Measurements from ENCODE around the gene RNF13. TPM values are rescaled to one million over a fixed set of nuclear protein-coding genes. Genes with fewer than 3 reads are reported as not detected.
"Not testable (repeated sequence)": the region's sequence is repeated elsewhere in the genome, so short reads cannot be mapped to it uniquely, and the experiment has no call there.

RNF13 gene
- total RNA-seq, 2 donors from 2014 or later = 48.8 to 56.0 TPM

- no peaks in the 10 kb centered on the region for H3K9me3 ChIP-seq
- TF ChIP-seq, protein P1, sequence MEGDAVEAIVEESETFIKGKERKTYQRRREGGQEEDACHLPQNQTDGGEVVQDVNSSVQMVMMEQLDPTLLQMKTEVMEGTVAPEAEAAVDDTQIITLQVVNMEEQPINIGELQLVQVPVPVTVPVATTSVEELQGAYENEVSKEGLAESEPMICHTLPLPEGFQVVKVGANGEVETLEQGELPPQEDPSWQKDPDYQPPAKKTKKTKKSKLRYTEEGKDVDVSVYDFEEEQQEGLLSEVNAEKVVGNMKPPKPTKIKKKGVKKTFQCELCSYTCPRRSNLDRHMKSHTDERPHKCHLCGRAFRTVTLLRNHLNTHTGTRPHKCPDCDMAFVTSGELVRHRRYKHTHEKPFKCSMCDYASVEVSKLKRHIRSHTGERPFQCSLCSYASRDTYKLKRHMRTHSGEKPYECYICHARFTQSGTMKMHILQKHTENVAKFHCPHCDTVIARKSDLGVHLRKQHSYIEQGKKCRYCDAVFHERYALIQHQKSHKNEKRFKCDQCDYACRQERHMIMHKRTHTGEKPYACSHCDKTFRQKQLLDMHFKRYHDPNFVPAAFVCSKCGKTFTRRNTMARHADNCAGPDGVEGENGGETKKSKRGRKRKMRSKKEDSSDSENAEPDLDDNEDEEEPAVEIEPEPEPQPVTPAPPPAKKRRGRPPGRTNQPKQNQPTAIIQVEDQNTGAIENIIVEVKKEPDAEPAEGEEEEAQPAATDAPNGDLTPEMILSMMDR (IDR thresholded peaks at IDR 0.05) = no peak
- H3K4me1 ChIP-seq = no peaks in the 10 kb centered on the region
- no peaks in the 10 kb centered on the region for H3K27me3 ChIP-seq
- no peak overlapping the region for H3K27ac ChIP-seq
- no peak for DNase-seq (ENCODE audit: low spot score)
- H3K36me3 ChIP-seq = no peaks in the 10 kb centered on the region
- no peak overlapping the region for H3K4me3 ChIP-seq
Observed at GRCh38 chr3:149877668-149878067, 64.7 kb downstream of the RNF13 start.

DNA sequence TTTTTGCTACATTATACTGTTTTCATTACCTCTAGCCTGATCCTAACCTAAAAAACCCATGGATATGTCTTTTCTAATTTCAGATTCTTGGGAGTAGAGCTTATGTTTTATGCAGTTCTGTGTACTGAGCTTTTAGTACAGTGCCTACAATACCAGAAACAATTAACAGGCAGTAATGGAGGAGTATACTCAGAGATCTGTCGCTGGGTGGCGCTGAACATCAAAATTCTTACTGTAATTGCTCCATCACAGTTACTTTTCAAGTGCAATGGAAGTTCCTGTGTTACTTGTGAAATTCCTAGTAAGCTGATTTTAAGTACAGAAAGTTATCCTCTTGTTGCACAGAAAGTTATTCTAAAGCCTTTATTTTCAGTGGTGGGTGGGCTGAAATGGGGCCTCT, 66.9 kb downstream of the RNF13 start:
- Histone ChIP-seq H3K36me3 (no peaks in the 10 kb centered on the region), H3K27ac (no peak overlapping the region), H3K4me1 (no peaks in the 10 kb centered on the region), H3K27me3 (no peaks in the 10 kb centered on the region), H3K4me3 (no peak overlapping the region), H3K9me3 (no peaks in the 10 kb centered on the region)
- peak; percentile 69 for DNase-seq (ENCODE audit: low spot score)
- TF ChIP-seq, protein P1 (IDR thresholded peaks at IDR 0.05) = peak; percentile 17 to 66

DNA sequence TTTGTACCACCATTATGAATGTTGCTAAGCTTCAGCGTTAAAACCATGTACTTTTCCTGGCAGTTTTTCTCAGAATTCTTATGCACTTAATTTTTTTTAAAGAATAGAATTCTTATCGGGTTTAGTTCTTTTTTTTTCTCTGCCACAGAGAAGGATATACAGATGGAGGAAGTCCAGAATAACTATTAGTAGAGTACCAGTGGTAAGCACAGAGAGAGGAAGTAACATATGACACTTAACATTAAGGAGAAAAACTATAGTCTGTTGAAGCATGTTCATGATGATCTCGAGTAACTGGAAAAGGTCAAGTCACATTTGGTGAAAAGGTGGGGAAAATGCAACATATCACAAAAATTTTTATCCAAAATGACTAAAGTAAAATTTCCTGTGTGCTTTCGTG, 68.9 kb downstream of the RNF13 start:
- H3K27ac ChIP-seq = no peak overlapping the region
- TF ChIP-seq, protein P1 (IDR thresholded peaks at IDR 0.05) = no peak
- DNase-seq (ENCODE audit: low spot score) = no peak
- no peaks in the 10 kb centered on the region for H3K4me1 ChIP-seq
- H3K36me3 ChIP-seq = no peaks in the 10 kb centered on the region
- H3K27me3 ChIP-seq = no peaks in the 10 kb centered on the region
- H3K9me3 ChIP-seq = no peaks in the 10 kb centered on the region
- no peak overlapping the region for H3K4me3 ChIP-seq

DNA sequence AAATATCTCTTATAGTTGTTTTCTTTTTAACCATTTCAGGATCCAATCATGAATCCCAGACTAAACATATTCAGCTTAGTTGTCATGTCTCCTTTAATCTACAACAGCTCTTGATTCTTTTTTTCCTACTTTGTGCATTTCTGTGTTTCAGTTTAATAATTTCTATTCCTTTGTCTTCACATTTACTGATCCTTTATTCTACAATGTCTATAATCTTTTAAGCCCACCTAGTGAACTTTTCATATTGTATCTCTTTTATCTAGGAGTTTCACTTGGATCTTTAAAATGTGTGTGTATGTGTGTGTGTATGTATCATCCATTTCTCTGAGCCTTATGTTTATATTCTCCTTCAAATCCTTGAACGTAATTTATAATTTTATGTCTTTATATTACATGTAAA, 70.1 kb downstream of the RNF13 start:
- Histone ChIP-seq H3K27ac (no peak overlapping the region), H3K4me3 (no peak overlapping the region), H3K27me3 (no peaks in the 10 kb centered on the region), H3K4me1 (no peaks in the 10 kb centered on the region), H3K9me3 (no peaks in the 10 kb centered on the region), H3K36me3 (no peaks in the 10 kb centered on the region)
- no peak for DNase-seq (ENCODE audit: low spot score)
- TF ChIP-seq, protein P1 (IDR thresholded peaks at IDR 0.05) = no peak

DNA sequence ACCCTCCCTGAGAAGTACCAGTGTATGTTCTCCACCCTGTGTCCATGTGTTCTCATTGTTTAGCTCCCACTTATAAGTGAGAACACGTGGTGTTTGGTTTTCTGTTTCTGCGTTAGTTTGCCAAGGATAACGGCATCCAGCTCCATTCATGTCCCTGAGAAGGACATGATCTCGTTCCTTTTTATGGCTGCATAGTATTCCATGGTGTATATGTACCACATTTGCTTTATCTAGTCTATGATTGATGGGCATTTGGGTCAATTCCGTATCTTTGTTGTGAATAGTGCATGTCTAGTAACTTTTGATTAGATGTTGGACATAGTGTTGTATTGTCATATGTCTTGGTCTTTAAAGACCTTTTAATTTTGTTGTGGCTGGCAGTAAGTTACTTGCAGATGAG, 70.8 kb downstream of the RNF13 start:
- H3K36me3 ChIP-seq; H3K4me1 ChIP-seq; DNase-seq (ENCODE audit: low spot score); H3K4me3 ChIP-seq; H3K9me3 ChIP-seq; H3K27me3 ChIP-seq; H3K27ac ChIP-seq: not testable (repeated sequence)

DNA sequence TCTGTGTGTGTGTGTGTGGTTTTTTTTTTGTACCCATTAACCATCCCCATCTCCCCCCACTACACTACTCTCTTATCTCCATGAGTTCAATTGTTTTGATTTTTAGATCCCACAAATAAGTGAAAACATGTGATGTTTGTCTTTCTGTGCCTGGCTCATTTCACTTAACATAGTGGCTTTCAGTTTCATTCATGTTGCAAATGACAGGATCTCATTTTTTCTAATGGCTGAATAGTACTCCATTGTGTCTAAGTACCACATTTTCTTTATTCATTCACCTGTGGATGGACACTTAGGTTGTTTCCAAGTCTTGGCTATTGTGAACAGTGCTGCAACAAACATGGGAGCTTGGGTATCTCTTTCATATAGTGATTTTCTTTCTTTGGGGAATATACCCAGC, 71.8 kb downstream of the RNF13 start:
- H3K36me3 ChIP-seq; DNase-seq (ENCODE audit: low spot score); H3K4me3 ChIP-seq; H3K4me1 ChIP-seq; H3K9me3 ChIP-seq; H3K27me3 ChIP-seq; H3K27ac ChIP-seq: not testable (repeated sequence)

DNA sequence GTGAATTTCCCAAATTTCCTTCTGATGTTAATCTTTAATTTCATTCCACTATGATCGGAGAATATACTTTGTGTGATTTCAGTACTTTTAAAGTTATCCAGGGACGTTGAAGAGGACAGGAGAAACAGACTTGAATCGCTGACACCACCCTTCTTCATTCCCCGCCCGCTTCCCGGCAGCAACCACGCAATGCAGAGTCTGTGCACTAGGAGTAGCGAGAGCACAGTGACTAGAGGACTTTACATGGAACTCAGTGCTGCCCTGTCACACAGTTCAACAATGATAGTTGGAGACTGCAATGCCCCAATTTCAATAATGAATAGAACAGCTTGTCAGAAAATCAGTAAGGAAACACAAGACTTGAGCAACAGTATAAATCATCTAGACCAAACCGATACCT, 73.9 kb downstream of the RNF13 start:
- TF ChIP-seq, protein P1 (IDR thresholded peaks at IDR 0.05) = no peak

More for the DNA sequence above, 73.9 kb downstream of the RNF13 start:
- Histone ChIP-seq H3K4me1 (peaks cover 0 to 6% of the 10 kb centered on the region in 2 donors), H3K4me3 (no peak overlapping the region), H3K27ac (no peak overlapping the region), H3K27me3 (no peaks in the 10 kb centered on the region), H3K9me3 (no peaks in the 10 kb centered on the region), H3K36me3 (no peaks in the 10 kb centered on the region)
- no peak for DNase-seq (ENCODE audit: low spot score)

Measured in right atrium auricular region (tissue), 2 donors.